HFFc6 (cell line): ENCODE data around the gene TPD52L2. TPM values are rescaled to one million over a fixed set of nuclear protein-coding genes. Genes with fewer than 3 reads are reported as not detected.
"Not testable (repeated sequence)": the region's sequence is repeated elsewhere in the genome, so short reads cannot be mapped to it uniquely, and the experiment has no call there.

ENCODE experiments used
- DNase-seq: peaks from one replicate; pipeline ENCODE4 v3.0.0-alpha.2; 2018
- H3K27ac Mint-ChIP-seq: 2 replicates; pipeline ENCODE4 v1.8.0; 2020; ENCODE audit warnings: mild to moderate bottlenecking, mixed read lengths
- H3K27me3 Mint-ChIP-seq: 2 replicates; pipeline ENCODE4 v1.8.0; 2021; ENCODE audit warnings: mild to moderate bottlenecking, moderate library complexity, mixed read lengths; ENCODE audit not compliant: insufficient read depth
- H3K36me3 Mint-ChIP-seq: 2 replicates; pipeline ENCODE4 v1.8.0; 2021; ENCODE audit warnings: low read depth, mixed read lengths
- H3K4me1 Mint-ChIP-seq: 2 replicates; pipeline ENCODE4 v1.8.0; 2020; ENCODE audit warnings: low read depth, mixed read lengths
- H3K4me3 Mint-ChIP-seq: 2 replicates; pipeline ENCODE4 v1.8.0; 2020; ENCODE audit warnings: mild to moderate bottlenecking, moderate library complexity, mixed read lengths
- H3K9me3 Mint-ChIP-seq: 2 replicates; pipeline ENCODE4 v1.8.0; 2020; ENCODE audit warnings: mild to moderate bottlenecking, mixed read lengths
- total RNA-seq, 6 experiments: library from RNA; stranded (reverse); fragmentation: NEBNext Ultra II Directional; extraction: Animal tissue kit (Norgen Biotek cat#: 25700); gene quantifications; 2 replicates in 1 of 6; 3 replicates in 5 of 6; pipeline ENCODE4 v1.2.3, GENCODE V29; 2021
- TF ChIP-seq, protein P1 (sequence below): fragments of 200-600 bp; sonication (generic); IDR thresholded peaks from 2 replicates; pipeline ENCODE4 v1.5.0; 2021; ENCODE audit warnings: antibody characterized with exemption, mild to moderate bottlenecking

Gene TPD52L2
- total RNA-seq, 6 experiments from 2014 or later, result 161 to 196 (median 169) TPM

DNA sequence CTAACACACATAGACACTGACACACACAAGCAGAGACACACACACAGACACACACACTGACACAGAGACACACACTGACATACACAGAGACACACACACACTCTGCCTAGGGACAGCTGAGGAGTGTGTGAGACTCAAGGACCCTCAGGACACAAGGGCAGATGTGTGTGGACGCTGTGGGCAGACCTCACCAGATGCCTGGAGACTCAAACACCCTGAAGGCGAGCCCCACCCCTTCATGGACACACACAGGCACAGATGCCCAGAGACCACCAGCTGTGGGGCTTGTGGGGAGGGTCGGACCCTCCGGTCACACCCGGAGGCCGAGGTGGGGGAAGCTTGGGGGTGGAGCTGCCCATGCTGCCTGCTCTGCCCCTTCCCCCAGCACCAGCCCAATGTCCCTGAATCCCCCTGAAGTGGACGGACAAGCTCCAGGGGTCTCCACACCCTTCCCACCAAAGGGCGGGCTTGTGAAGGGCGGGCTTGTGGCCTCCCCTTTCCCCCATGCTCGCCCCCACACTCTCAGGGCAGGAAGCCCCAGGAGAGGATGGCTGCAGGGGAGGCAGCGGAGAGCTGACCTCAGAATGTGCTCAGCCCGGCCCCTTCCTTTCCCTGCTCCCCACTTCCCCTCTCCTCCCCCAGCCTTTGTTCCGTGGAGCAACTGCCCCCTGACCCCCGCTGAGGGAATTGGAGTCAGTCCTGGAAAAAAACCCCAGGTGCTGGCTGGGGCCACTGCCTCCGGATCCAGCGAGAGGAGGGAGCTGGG, 17.6 kb upstream of the TPD52L2 start:
- Mint-ChIP-seq H3K4me1 (no peaks in the 10 kb centered on the region), H3K27me3 (peaks cover 17% of the 10 kb centered on the region), H3K36me3 (no peaks in the 10 kb centered on the region), H3K27ac (no peak overlapping the region), H3K4me3 (no peak overlapping the region), H3K9me3 (no peaks in the 10 kb centered on the region)
- no peak for DNase-seq
- TF ChIP-seq, protein P1, sequence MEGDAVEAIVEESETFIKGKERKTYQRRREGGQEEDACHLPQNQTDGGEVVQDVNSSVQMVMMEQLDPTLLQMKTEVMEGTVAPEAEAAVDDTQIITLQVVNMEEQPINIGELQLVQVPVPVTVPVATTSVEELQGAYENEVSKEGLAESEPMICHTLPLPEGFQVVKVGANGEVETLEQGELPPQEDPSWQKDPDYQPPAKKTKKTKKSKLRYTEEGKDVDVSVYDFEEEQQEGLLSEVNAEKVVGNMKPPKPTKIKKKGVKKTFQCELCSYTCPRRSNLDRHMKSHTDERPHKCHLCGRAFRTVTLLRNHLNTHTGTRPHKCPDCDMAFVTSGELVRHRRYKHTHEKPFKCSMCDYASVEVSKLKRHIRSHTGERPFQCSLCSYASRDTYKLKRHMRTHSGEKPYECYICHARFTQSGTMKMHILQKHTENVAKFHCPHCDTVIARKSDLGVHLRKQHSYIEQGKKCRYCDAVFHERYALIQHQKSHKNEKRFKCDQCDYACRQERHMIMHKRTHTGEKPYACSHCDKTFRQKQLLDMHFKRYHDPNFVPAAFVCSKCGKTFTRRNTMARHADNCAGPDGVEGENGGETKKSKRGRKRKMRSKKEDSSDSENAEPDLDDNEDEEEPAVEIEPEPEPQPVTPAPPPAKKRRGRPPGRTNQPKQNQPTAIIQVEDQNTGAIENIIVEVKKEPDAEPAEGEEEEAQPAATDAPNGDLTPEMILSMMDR, result no peak

DNA sequence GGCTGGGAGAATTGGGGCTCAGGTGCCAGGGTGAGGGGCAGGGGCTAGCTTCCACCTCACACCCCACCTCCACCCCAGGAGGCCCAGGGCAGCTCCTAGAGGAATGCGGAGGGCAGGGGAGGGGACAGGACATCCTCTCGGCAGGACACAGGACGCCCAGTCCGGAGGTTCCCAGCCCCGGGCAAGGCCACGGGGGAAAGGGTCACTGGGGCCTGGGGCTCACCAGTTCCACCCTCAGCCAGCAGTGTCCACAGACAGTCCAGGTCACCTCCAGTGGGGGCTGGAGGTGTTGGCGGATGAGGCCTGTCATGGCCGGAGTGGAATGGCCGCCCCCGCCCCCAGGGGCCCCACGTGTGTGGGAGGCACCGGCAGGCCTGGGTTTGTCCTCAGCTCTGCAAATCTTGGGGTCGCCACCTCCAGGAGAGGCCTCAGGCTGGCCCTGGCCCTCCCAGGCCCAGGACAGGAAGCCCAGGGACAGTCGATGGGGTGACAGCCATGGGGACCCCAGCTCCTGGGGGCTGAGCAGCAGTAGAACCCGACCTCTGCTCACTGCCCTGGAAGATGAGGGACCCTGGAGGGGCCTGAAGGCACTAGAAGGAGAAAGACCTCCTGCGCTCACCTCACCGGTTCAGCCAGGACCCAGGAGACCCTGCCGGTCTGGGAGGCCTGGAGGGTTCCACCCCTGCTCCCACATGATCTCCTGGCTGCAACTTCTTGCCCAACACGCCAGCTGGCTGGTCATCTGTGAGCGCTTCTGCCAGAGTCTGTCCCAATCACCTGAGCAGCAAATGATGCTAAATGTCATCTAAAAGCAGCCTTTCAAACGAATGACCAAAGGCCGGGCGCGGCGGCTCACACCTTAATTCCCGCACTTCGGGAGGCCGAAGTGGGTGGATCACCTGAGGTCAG, 16.8 kb upstream of the TPD52L2 start:
- Mint-ChIP-seq H3K36me3 (no peaks in the 10 kb centered on the region), H3K4me3 (no peak overlapping the region)

DNA sequence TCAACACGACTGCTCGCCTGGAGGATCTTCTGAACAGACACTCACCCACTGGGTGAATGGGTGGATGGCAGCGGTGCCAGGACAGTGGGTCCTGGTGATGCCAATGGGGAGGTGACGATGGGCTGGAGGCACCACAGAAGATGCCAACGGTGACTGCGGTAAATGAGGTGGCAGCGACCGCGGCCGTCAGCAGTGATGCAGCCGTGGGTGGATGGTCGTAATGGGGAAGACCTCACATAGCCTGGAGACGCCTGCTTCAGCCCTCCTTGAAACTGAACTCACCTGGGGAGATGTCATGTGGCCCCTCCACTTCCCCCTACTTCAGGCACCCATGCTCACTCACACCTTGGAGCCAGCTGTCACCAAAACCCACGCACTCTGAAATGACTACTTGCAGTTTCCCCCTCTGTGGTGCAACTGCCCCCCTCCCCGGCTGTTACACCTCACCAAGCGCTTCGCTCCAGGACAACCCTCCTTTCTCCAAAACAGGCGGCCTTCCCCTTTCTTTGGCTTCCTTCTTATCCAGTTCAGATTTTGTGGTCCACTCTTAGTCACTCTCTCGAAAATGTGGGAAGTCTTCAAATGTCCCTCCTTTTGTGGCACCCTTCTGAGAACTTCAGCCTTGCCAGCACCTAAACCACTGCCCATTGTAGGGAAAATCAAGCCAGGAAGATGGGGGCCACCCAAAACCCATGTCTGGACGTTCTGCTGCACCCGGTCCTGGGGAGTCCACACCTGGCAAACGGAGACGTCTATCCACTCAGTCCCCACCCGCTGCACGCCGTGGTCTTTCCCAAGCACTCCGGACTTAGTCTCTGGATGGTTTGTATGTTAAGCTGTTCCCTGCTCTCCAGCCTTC, 14.2 kb upstream of the TPD52L2 start:
- TF ChIP-seq, protein P1, result no peak
- H3K36me3 Mint-ChIP-seq, result no peaks in the 10 kb centered on the region
- DNase-seq, result no peak
- no peak overlapping the region for H3K4me3 Mint-ChIP-seq
- no peaks in the 10 kb centered on the region for H3K4me1 Mint-ChIP-seq
- no peaks in the 10 kb centered on the region for H3K9me3 Mint-ChIP-seq
- H3K27ac Mint-ChIP-seq, result no peak overlapping the region
- peaks cover 10% of the 10 kb centered on the region for H3K27me3 Mint-ChIP-seq

More for the DNA sequence above, 16.8 kb upstream of the TPD52L2 start:
- Mint-ChIP-seq H3K27ac (no peak overlapping the region), H3K9me3 (no peaks in the 10 kb centered on the region), H3K4me1 (no peaks in the 10 kb centered on the region), H3K27me3 (peaks cover 13% of the 10 kb centered on the region)
- TF ChIP-seq, protein P1, result no peak
- DNase-seq, result no peak

DNA sequence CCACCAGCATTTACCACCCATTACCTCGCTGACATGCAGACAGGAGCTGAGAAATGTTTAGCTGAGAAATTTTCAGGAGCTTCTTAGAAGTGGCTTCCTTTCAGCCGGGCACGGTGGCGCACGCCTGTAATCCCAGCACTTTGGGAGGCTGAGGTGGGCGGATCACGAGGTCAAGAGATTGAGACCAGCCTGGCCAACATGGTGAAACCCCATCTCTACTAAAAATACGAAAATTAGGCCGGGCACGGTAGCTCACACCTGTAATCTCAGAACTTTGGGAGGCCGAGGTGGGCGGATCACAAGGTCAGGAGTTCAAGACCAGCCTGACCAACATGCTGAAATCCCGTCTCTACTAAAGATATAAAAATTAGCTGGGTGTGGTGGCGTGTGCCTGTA, 13.5 kb upstream of the TPD52L2 start:
- H3K27me3 Mint-ChIP-seq, result peaks cover 15% of the 10 kb centered on the region
- not testable (repeated sequence) for H3K27ac Mint-ChIP-seq, H3K4me1 Mint-ChIP-seq, H3K4me3 Mint-ChIP-seq, DNase-seq, H3K36me3 Mint-ChIP-seq, H3K9me3 Mint-ChIP-seq

DNA sequence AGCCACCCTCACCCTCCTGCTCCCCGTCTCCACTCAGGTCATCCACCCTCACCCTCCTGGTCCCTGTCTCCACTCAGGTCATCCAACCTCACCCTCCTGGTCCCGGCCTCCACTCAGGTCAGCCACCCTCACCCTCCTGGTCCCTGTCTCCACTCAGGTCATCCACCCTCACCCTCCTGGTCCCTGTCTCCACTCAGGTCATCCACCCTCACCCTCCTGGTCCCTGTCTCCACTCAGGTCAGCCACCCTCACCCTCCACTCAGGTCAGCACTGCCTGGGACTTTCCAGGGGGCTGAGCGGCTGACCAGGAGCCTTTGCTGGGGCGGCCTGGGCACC, 11.4 kb upstream of the TPD52L2 start:
- not testable (repeated sequence) for H3K27ac Mint-ChIP-seq, H3K9me3 Mint-ChIP-seq, DNase-seq, H3K4me1 Mint-ChIP-seq, H3K4me3 Mint-ChIP-seq, H3K36me3 Mint-ChIP-seq
- peaks cover 18% of the 10 kb centered on the region for H3K27me3 Mint-ChIP-seq

DNA sequence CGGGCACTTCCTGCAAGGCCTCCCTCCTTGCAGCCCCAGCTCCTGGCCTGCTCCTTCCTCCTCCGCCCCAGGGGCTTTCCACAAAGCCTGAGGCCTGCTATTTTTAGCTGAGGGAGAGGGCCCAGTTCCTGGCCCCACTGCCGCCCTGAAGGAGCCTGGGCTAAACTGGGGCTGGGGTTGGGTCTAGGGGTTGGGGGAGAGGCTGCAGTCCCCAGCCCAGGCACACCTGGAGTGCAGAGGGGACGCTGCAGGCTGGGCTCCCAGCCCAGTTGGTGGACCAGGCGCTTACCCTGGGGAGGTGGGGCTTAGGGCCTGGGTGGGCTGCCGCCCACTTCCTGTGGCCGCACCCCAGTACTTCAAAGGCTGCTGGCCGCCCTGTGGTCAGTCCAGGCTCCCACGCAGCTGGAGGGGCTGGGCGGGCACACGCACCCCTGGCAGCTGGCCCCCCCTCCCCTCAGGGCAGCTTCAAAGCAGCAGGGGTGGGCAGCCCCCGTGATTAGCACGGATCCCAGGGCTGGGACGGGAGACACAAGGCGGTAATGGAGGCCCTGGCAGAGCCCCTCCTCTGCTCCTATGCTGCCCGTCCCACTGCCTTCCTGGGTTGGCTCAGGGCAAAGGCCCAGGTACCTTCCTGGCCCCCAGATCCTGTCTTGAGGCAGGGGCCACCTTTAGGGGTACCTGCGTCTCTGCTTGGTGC, 10.9 kb upstream of the TPD52L2 start:
- peaks cover 17% of the 10 kb centered on the region for H3K27me3 Mint-ChIP-seq
- peaks cover 12% of the 10 kb centered on the region for H3K4me1 Mint-ChIP-seq
- no peak overlapping the region for H3K27ac Mint-ChIP-seq
- no peak overlapping the region for H3K4me3 Mint-ChIP-seq
- no peak for DNase-seq
- TF ChIP-seq, protein P1, result no peak
- no peaks in the 10 kb centered on the region for H3K36me3 Mint-ChIP-seq
- no peaks in the 10 kb centered on the region for H3K9me3 Mint-ChIP-seq
